Fibroblast of skin of back (primary cell): ENCODE results near the gene TNPO1.

Experiments used
- DNase-seq: peaks from one replicate; pipeline ENCODE4 v3.0.0-alpha.2; 2013

Gene TNPO1

DNA sequence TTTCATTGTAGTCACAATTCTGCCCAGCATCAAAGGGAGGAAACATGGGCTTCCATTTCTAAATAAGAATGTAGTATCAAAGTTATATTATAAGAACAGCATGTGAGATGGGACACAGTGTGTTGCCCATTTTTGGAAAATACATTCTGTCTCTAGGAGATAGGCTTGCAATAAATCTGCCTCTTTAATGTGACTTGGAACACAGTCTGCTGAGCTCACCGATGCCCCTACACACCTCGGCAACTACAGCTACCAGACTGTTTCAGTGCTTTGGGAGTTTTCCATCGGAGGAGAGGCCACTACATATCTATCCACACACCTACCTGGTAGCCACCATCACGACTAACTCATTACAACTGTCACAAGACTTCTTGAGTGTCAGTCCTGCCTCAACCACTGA, 120.4 kb downstream of the TNPO1 start:
- no peak for DNase-seq

DNA sequence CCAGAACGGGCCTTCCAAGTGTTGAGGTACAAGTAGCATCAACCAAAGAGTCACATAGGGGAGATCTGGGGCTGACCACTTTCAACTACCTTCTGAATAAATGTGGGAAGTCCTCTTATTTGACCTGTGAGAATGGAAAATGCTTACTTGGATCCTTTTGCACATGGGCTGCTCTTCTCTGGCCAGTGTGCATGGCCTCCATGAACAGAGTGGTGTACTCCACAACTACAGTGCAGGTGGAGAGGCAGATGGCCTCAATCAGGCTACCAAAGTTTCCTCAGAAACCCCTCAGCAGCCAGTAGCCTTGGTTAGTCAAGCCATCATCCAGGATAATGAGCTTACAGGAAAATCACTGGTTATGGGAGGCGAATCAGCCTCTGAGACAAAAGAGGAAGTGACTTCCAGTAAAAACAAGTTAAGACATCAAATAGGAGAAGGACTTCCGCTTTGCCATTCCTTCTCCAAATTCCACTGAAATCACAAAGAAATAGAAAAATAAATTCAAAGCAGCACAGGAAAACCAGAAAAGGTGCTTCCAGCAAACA, 121.1 kb downstream of the TNPO1 start:
- no peak for DNase-seq

DNA sequence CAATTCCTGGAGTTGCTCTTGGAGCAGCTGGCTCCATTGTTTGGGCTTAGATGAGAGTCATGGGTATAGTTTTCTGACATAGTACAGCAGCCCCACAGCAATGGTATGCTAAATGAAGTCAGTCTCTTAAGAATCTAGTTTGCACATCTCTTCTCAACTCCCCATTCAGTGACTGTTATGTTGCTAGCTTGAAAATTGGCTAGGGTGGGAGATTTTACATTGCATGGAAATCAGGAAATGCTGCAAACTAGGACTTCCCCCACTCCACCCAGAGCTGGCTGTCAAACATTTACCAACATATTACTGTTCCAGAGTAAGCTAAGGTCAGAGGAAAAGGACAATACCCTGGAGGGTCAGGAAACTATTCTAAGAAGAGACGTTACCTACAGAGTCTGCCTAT, 121.7 kb downstream of the TNPO1 start:
- no peak for DNase-seq

DNA sequence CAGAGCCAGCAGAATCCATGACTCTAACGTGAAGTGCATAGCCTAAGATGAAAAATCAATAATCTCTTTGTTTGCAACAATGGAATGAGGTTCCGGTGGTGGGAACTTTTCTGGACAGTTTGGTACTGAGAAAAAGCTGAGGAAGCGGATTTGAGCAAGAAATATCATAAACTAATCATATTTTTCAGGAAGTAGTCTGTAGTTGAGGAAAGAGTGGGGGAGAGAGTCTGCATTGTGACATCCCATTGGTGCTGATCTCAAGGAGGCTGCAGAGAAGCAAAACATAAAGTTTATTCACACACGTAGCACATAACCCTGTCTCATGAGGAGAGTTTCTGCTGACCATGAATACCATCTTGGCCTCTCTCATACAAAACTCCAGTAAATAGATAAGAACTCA, 123.6 kb downstream of the TNPO1 start:
- DNase-seq = no peak

DNA sequence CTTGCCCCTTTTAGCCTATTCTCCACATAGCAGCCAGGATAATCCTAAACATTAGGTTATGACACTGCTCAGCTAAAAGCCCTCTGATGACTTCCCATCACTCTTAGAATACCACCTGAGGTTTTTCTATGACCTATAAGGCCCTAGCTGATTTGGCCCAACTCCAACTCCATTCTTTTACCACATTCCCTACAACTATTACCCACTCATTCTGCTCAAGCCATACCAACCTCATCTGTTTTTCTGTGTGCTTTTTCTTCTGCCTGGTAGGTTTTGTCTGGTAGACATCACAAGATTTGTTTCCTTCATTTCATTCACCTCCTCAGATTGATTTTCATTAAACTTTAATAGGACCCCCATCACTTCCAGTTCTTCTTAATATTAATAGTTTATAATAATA, 126.8 kb downstream of the TNPO1 start:
- DNase-seq = no peak

DNA sequence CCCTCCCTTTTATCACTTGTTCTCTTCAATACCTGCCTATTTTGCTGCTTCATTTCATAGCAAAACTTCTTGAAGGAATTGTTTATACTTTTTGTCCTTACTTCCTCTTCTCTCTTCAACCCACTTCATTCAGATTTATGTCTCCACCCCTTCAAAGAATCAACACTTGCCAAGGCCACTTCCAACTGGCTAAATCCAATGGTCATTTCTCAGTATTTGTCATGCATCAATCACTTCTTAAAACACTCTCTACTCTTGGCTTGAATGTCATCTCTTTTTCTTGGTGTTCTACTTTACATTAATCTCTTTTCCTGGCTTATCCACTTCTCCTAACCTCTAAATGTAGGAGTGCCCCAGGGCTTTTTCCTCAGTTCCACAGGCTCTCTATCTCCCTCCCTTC, 131.0 kb downstream of the TNPO1 start:
- DNase-seq = no peak

DNA sequence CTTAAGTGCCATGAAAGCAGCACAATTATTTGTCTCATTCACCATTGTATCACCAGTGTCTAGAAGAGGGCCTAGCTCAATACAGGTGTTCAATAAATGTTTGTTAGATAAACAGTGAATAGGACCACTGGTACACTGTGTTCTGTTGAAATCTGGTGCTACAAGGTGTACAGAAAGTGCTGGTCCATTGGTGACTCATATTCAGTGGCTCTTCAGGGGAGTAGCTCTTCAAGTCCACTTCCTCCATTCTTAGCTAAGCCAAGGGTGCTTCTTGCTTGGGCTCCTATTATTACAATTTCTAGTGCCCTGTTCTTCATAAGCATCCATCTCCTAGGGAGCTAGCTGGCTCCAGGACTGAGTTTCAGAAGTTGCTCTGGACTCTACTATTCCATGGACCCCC, 133.0 kb downstream of the TNPO1 start:
- no peak for DNase-seq

DNA sequence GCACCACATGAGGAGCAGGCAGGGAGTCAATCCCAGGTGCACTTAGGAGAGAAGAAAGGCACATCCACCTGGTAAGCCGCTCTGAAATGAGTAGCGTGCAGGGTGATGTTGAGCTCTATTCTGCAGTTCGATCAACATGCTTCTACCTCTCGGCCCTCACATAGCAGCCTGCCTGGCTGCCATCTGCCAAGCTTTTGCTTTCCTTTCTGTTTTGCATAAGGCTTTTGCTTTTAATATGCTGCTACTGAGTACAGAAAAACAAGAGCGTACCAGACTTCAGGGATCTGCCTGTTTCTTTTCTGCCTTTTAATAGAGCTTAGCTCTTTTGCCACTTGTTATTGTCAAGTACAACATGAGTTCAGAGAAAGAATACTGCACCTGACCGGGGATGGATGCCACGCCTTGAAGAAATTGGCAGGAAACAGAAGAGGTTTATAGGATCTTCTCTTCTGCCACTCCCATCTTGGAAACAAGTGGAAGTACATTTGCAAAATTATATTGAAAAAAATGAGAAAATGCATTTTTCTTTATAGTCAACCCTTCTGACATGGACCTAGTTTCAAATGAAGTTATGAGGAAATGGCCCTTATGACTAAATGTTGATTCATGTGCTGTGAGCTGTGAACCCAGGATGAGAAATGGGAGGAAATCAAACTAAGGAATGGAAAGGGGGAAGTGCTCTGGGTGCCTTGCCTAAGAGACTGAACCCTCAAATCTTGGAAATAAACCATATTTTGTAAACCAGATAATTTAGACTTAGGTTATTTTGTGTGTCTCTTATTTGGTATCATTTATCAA, 135.4 kb downstream of the TNPO1 start:
- DNase-seq = peak; percentile 88

DNA sequence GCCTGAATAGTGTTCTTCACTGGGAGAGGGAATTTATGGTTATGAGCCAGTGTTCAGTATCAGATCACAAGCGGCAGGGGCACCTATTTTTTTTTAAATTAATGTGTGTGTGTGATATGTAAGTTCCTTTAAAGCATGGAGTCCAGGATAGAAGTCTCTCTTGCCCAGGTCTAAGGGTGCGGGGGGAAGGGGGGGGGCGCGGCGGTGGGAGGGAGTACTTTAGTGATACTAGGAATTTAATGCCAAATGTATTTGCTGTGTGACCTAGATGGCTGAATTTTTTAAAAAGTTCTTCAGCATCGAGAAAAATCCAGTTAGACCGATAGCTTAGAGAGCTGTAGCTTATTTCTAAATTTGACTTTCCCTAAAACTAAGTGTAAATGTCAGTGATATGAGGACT, 137.9 kb downstream of the TNPO1 start:
- no peak for DNase-seq

DNA sequence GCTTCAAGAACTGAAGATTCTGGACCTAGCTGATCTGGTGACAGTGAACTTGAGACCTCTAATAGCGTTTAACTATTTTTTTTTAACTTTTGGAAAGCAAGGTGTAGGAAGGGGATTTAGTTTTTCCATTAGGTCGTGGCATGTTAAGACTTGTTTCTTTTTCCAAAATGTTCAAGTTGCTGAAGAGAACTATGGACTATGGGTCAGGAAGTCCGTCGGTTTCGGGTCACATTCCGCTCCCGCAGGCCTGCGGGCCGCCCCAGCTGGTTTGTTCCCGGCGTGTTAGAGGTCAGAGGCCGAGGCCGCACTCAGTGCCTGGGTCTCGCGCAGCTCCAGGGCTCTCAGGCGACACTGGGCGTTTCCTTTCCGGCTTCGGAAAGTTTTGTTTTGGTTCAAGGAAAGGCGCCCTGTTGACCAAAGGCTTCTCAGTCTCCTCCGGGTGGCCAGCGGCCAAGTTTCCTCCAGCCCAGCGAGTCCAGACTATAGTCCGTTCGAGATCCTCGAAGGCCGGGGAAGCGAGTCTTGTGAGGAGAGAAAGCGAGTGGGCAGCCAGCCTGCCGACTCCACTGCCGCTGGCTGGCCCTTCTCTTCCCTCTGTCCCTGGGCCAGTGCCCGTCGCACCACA, 138.8 kb downstream of the TNPO1 start:
- DNase-seq = no peak

DNA sequence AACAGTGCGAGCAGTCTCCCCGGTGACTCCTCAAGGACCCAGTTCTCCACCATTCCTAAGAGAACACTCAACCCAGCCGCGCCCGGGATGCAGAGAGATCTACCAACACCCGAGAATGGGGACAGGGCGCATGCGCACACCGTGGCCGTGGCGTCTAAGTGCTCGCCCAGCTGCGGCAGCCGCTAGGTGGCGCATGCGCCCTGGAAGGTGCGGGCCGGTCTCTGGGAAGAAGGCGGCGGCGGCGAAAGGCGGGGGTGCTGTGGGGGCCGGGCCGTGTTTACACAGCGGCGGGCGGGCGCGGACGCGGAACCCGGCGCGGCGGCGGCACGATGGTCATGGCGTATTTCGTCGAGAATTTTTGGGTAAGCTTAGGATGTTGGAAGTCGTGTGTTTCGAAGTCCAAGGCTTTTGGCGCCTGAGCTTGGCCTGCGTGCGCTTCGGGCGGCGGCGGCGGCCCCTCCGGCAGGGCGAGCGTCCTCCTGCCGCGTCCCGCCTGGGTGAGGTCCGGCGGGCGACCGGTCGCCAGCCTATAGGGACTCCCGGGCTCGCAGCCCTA, 139.4 kb downstream of the TNPO1 start, which contains the start of gene FCHO2:
Gene FCHO2, plus strand, starts transcription at position 274 of the 556 bp plus-strand sequence. Its CDS starts 56 bp downstream, at position 330.
- DNase-seq = peak; percentile 98

DNA sequence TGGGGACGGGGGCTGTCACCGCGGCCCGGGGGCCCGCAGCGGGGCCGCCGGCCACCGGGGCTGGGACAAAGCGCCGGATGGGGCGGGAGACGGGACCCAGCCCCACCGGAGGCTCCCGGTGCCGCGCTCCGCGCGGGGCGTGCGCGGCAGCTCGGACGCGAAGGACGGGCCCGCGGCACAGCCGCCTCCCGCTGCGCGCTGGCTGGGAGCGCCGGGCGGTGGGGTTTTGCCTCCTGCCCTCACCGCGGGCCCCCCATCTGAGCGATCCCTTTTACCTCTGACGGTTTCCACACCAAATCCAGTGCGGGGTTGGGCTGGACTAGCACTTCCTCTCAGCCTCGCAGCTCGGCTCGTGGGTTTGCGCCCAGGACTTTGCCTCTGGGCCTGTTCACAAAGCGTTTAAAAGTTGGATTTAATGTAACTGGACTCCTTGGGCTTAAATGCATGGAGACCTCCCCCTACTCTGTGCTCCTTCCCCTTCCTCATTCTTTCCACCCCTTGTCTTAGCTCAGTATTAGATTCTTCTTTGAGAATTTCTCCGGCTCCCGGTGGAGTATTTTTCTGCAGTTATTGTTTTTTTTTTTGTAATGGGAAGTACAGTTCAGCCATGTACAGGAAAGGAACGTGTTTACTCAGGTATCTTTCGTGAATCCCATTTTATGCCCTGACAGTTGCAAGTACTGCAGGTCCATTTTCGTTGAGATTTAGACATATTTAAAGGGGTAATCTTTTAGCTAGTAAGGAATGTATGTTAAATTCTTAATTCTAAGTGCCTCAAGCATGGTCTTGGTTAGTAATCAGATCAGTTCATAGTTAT, 140.1 kb downstream of the TNPO1 start:
- DNase-seq = peak; percentile 67

DNA sequence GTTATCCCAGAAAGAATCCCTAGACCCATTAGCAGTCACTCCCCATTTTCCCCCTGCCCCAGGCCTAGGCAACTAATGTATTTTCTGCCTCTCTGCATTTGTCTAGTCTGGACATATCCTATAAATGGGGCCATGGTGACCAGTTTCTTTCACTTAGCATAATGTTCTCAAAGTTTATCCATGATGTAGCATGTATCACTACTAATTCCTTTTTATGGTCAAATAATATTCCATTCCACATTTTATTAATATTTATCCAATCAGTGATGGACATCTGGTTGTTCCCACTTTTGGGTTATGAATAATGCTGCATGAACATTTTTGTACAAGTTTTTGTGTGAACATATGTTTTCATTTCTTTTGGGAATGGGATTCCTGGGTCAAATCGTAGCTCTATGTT, 140.9 kb downstream of the TNPO1 start:
- no peak for DNase-seq

DNA sequence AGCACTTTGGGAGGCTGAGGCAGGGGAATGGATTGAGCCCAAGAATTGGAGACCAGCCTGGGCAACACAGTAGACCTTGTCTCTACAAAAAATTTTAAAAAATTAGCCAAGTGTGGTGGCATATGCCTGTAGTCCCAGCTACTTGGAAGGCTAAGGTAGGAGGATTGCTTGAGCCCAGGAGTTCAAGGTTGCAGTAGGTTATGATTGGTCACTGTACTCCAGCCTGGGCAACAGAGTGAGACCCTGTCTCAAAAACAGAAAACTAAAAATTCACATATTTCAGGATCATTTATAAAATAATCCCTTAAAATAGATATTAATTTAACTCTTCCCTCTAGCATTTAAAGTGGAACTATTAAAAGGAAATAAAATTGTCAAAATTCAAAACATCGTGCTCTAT, 142.8 kb downstream of the TNPO1 start:
- no peak for DNase-seq
